Osteocyte (in vitro differentiated cells): ENCODE results near the gene NGB. TPM values are rescaled to one million over a fixed set of nuclear protein-coding genes. Genes with fewer than 3 reads are reported as not detected.

Source experiments
- DNase-seq: peaks from one replicate; pipeline ENCODE4 v3.0.0; 2021; ENCODE audit warnings: mixed read lengths; ENCODE audit not compliant: unreplicated experiment; ENCODE audit errors: extremely low spot score
- H3K27ac Mint-ChIP-seq: one replicate; pipeline ENCODE4 v1.8.0; 2021; ENCODE audit warnings: mild to moderate bottlenecking, mixed read lengths; ENCODE audit not compliant: unreplicated experiment
- H3K27me3 Mint-ChIP-seq: one replicate; pipeline ENCODE4 v1.8.0; 2021; ENCODE audit warnings: mixed read lengths; ENCODE audit not compliant: unreplicated experiment
- H3K36me3 Mint-ChIP-seq: one replicate; pipeline ENCODE4 v1.8.0; 2021; ENCODE audit warnings: mixed read lengths; ENCODE audit not compliant: unreplicated experiment
- H3K4me1 Mint-ChIP-seq: one replicate; pipeline ENCODE4 v1.8.0; 2021; ENCODE audit warnings: mixed read lengths; ENCODE audit not compliant: unreplicated experiment
- H3K4me3 Mint-ChIP-seq: one replicate; pipeline ENCODE4 v1.8.0; 2021; ENCODE audit warnings: mild to moderate bottlenecking, moderate library complexity, mixed read lengths; ENCODE audit not compliant: unreplicated experiment
- H3K9me3 Mint-ChIP-seq: one replicate; pipeline ENCODE4 v1.8.0; 2021; ENCODE audit warnings: mixed read lengths; ENCODE audit not compliant: unreplicated experiment
- total RNA-seq: library from RNA; stranded (reverse); gene quantifications from 2 replicates; pipeline ENCODE4 v1.2.1, GENCODE V29; 2021
- TF ChIP-seq, protein P1 (sequence below): fragments of 200-600 bp; sonication (generic); IDR thresholded peaks from 2 replicates; pipeline ENCODE4 v1.5.0; 2021; ENCODE audit warnings: antibody characterized with exemption, mild to moderate bottlenecking, moderate library complexity

The NGB gene
- total RNA-seq, 1 donor from 2014 or later, result not detected

DNA sequence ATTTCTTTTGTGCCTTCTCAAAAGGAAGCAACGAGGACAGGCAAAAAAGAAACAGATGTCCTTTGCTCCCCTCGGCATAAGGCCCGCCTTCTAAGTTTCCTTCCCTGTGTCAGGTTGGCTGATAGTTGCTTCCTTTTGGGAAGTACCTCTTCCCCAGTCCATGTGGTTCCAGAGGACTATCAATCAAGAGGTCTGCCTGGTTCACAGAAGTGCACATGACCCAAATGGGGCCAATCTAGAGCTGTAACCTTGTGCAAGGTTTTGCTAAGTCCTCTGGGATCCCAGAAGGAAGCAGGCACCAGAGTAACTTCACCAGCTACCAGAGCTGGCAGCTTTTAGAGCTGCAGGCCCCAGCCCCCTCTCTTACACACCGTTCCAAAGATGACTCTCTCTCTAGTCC is 46.8 kb downstream of the NGB start:
- peaks cover 17% of the 10 kb centered on the region for H3K27me3 Mint-ChIP-seq
- TF ChIP-seq, protein P1, sequence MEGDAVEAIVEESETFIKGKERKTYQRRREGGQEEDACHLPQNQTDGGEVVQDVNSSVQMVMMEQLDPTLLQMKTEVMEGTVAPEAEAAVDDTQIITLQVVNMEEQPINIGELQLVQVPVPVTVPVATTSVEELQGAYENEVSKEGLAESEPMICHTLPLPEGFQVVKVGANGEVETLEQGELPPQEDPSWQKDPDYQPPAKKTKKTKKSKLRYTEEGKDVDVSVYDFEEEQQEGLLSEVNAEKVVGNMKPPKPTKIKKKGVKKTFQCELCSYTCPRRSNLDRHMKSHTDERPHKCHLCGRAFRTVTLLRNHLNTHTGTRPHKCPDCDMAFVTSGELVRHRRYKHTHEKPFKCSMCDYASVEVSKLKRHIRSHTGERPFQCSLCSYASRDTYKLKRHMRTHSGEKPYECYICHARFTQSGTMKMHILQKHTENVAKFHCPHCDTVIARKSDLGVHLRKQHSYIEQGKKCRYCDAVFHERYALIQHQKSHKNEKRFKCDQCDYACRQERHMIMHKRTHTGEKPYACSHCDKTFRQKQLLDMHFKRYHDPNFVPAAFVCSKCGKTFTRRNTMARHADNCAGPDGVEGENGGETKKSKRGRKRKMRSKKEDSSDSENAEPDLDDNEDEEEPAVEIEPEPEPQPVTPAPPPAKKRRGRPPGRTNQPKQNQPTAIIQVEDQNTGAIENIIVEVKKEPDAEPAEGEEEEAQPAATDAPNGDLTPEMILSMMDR, result no peak
- DNase-seq, result no peak
- H3K4me3 Mint-ChIP-seq, result no peak overlapping the region
- no peak overlapping the region for H3K27ac Mint-ChIP-seq
- no peaks in the 10 kb centered on the region for H3K36me3 Mint-ChIP-seq
- H3K4me1 Mint-ChIP-seq, result no peaks in the 10 kb centered on the region
- no peaks in the 10 kb centered on the region for H3K9me3 Mint-ChIP-seq

DNA sequence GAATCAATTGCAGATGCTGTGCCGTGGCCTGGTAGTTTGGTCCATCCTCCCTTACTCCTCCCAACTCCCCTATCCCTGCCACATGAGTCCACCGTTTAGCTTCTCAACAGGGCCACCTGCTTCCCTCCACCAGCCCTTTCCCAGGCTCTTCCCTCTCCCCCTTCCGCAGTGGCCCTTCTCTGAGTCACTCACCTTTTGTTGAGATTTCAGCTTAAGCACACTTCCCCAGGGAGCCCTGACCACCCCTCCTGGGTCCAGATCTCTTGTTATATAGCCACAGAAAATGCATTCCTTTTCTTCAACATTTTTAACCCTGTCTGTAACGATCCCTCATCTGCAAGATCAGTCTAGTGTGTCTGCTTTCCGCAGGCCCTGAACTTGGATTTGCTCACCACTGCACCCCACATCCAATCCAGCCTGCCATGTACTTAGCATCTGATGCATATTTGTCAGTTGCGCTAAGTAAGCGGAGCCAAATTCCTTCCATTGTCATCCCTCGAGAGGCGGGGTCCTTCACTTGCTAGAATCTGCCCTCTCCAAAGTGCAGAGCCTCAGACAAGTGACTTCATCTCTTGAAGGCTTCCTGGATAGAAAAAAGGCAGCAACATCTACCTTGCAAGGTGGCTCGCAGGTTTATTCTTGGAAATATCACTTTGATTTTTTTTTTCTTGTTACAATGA is 48.3 kb downstream of the NGB start:
- DNase-seq, result no peak
- peaks cover 17% of the 10 kb centered on the region for H3K27me3 Mint-ChIP-seq
- no peak overlapping the region for H3K4me3 Mint-ChIP-seq

DNA sequence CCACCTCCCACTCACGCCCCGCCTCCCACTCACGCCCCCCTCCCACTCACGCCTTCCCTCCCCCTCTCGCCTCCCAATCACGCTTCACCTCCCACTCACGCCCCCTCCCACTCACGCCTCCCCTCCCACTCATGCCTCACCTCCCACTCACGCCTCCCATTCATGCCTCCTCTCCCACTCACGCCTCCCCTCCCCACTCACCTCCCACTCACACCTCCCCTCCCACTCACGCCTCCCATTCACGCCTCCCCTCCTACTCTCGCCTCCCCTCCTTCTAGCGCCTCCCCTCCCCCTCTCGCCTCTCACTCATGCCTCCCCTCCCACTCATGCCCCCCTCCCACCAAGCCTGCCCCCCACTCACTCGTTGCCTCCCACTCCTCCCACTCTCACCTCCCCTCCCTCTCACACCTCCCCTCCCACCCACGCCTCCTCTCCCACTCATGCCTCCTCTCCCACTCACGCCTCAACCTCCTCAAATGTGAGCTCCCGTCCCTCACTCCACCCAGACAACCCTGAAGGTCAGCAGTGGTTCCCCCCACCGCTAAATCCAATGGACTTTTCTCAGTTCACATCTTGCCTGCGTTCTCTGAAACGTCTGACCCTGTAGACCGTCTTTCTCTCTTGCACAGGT is 49.6 kb downstream of the NGB start:
- no peaks in the 10 kb centered on the region for H3K9me3 Mint-ChIP-seq
- no peaks in the 10 kb centered on the region for H3K4me1 Mint-ChIP-seq
- no peak for DNase-seq
- TF ChIP-seq, protein P1, result no peak
- H3K36me3 Mint-ChIP-seq, result no peaks in the 10 kb centered on the region
- peaks cover 24% of the 10 kb centered on the region for H3K27me3 Mint-ChIP-seq
- H3K27ac Mint-ChIP-seq, result no peak overlapping the region
- no peak overlapping the region for H3K4me3 Mint-ChIP-seq

More for the DNA sequence above, 48.3 kb downstream of the NGB start:
- H3K4me1 Mint-ChIP-seq, result no peaks in the 10 kb centered on the region
- no peak overlapping the region for H3K27ac Mint-ChIP-seq
- no peaks in the 10 kb centered on the region for H3K9me3 Mint-ChIP-seq
- H3K36me3 Mint-ChIP-seq, result no peaks in the 10 kb centered on the region
- TF ChIP-seq, protein P1, result no peak

DNA sequence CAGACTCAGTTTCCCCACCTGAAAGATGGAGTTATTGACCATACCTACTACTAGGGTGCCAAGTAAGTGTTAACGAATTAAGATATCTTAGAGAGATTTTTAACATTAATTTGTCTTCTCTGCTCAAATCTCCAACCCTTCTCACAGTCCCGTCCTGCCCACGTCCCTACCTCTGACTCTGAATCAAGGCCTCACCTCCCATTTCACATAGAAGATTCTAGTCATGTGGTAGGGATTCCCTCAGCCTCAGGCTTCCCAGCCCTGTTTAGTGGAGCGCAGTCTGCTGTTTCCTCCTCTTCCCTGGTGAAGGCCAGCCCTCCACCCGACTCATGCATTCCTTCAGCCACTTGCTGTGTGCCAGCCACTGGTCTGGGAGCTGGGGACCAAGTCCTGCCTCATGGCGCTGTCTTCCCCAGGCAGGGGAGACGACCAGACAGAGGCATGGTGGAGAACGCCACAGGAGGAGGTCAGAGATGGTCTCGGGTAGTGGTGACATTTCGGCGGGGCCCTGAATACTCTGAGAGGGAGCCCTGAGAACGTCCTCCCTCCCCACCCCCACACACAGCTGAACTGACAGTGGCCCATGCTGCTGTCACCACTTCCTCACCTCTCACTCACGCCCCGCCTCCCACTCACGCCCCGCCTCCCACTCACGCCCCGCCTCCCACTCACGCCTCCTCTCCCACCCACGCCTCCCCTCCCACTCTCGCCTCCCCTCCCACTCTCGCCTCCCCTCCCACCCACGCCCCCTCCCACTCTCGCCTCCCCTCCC is 50.6 kb downstream of the NGB start:
- no peak overlapping the region for H3K4me3 Mint-ChIP-seq

More for the DNA sequence above, 50.6 kb downstream of the NGB start:
- Mint-ChIP-seq H3K36me3 (no peaks in the 10 kb centered on the region), H3K4me1 (no peaks in the 10 kb centered on the region), H3K27ac (no peak overlapping the region), H3K9me3 (no peaks in the 10 kb centered on the region), H3K27me3 (peaks cover 27% of the 10 kb centered on the region)
- DNase-seq, result no peak
- TF ChIP-seq, protein P1, result no peak
